GM12892 (cell line): Measurements from ENCODE around the gene APOBEC3H.

ENCODE experiments used
- POLR2A ChIP-seq: IDR thresholded peaks from 2 replicates; pipeline ENCODE4 v1.6.1; 2011; ENCODE audit warnings: low read depth, low read length, control low read depth
- POLR2AphosphoS5 ChIP-seq: IDR thresholded peaks from 2 replicates; pipeline ENCODE4 v1.6.1; 2011; ENCODE audit warnings: low read depth, low read length, control low read depth
- TAF1 ChIP-seq: IDR thresholded peaks from 2 replicates; pipeline ENCODE4 v1.6.1; 2011; ENCODE audit warnings: low read depth, mild to moderate bottlenecking, control low read depth, low read length, borderline replicate concordance

DNA sequence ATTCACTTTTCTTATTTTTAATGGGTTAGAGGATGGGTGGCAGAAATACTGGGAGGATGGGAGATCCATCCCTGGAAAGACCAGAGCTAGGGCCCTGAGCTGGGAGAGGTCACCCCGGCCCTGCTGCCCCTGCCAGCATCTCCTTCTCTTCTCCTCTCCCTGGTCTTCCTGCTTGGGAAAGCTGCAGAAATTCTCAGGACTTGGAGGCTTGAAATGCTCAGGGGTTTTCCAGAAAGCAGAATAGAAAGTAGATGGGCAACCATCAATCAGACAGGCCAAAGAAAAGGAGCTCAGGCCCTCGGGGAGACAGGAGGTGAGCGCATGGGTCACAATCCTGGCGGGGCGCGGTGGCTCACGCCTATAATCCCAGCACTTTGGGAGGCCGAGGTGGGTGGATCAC lies 1.5 kb downstream of the APOBEC3H start:
- TF ChIP-seq POLR2AphosphoS5 (no peak), POLR2A (no peak), TAF1 (no peak)
